Stomach (tissue), 9 donors: ENCODE results near the gene COA5. TPM values are rescaled to one million over a fixed set of nuclear protein-coding genes. Genes with fewer than 3 reads are reported as not detected.

Experiments used
- DNase-seq, 2 donors: peaks; one replicate each; pipeline versions ENCODE4 v3.0.0 to v3.0.0-alpha.2; 2013 to 2019
- H3K27ac ChIP-seq, 5 donors: fragments of 200-600 bp in 4 of 5; sonication (generic) in 4 of 5; one replicate each; pipeline ENCODE4 v1.5.1; 2013 to 2019; ENCODE audit warnings: mild to moderate bottlenecking in 1 of 5, moderate library complexity in 1 of 5
- H3K27me3 ChIP-seq, 3 donors: fragments of 200-600 bp; sonication (generic); one replicate each; pipeline ENCODE4 v1.5.1; 2017 to 2019; ENCODE audit warnings: mixed run types in 1 of 3
- H3K36me3 ChIP-seq, 4 donors: fragments of 200-600 bp; sonication (generic); 1 replicate in 3 of 4; 2 replicates in 1 of 4; pipeline ENCODE4 v1.5.1; 2016 to 2019
- H3K4me1 ChIP-seq, 4 donors: fragments of 200-600 bp; sonication (generic); one replicate each; pipeline ENCODE4 v1.5.1; 2016 to 2019
- H3K4me3 ChIP-seq, 4 donors: fragments of 200-600 bp; sonication (generic) in 3 of 4; one replicate each; pipeline ENCODE4 v1.5.1; 2016 to 2019; ENCODE audit warnings: mild to moderate bottlenecking in 1 of 4
- H3K9me3 ChIP-seq, 4 donors: fragments of 200-600 bp; sonication (generic); one replicate each; pipeline ENCODE4 v1.5.1; 2016 to 2019
- EP300 ChIP-seq: sonication (generic); formaldehyde crosslinking; IDR thresholded peaks from one replicate; pipeline ENCODE4 v1.6.1; 2017; ENCODE audit warnings: antibody characterized with exemption
- POLR2A ChIP-seq, 4 donors: fragments of 450-650 bp; IDR thresholded peaks; one replicate each; pipeline ENCODE4 v1.6.1; 2016; ENCODE audit warnings: antibody characterized with exemption in 4 of 4, control low read depth in 2 of 4, mild to moderate bottlenecking in 1 of 4, moderate library complexity in 1 of 4
- POLR2AphosphoS5 ChIP-seq, 3 donors: sonication (generic); formaldehyde crosslinking; IDR thresholded peaks; one replicate each; pipeline ENCODE4 v1.6.1; 2016; ENCODE audit warnings: antibody characterized with exemption in 3 of 3
- WGBS, 5 donors: extraction: QIAGEN DNeasy Blood & Tissue Kit in 3 of 5; methylation state at CpG; one replicate each; pipeline versions ENCODE4 v1.1.5 to v1.1.7; 2013 to 2018; 5-methylcytosine and 5-hydroxymethylcytosine counted together
- intact Hi-C: fragments of 100-400 bp; cut with DNase I; formaldehyde crosslinking; loops from one replicate; pipeline ENCODE4 v1.15.1; 2023; ENCODE audit warnings: low total_unique reads
- polyA plus RNA-seq, 3 donors: library from polyadenylated mRNA; stranded (reverse); fragments of 200-250 nt; gene quantifications; one replicate each; pipeline ENCODE4 v1.2.3, GENCODE V29; 2013
- total RNA-seq, 5 donors: library from RNA; depleted of rRNA; stranded (reverse); fragments of >200 nt; gene quantifications; one replicate each; pipeline versions ENCODE4 v1.1.0 to v1.2.3, GENCODE V29; 2014 to 2016
- TF ChIP-seq, protein P1 (sequence below), 7 experiments: fragments of 450-650 bp in 4 of 7; fragments of 200-600 bp in 3 of 7; sonication (generic) in 3 of 7; IDR thresholded peaks; one replicate each; pipeline ENCODE4 v1.5.1; 2016 to 2019; ENCODE audit warnings: antibody characterized with exemption in 7 of 7, control low read depth in 2 of 7, mild to moderate bottlenecking in 1 of 7
- donor health status: healthy with polysubstance abuse.
- donor health status: Bipolar disorder and iron deficiency.
- donor health status: healthy.

The COA5 gene
- total and polyA plus RNA-seq, 8 donors, result 1.2 to 60.6 (median 34.6) TPM

- intact Hi-C loops, result no loop called here
- no peak overlapping the region for H3K27ac ChIP-seq
- TF ChIP-seq EP300 (no peak), POLR2AphosphoS5 (IDR thresholded peaks at IDR 0.05) (no peak), POLR2A (IDR thresholded peaks at IDR 0.05) (no peak)
- TF ChIP-seq, protein P1, sequence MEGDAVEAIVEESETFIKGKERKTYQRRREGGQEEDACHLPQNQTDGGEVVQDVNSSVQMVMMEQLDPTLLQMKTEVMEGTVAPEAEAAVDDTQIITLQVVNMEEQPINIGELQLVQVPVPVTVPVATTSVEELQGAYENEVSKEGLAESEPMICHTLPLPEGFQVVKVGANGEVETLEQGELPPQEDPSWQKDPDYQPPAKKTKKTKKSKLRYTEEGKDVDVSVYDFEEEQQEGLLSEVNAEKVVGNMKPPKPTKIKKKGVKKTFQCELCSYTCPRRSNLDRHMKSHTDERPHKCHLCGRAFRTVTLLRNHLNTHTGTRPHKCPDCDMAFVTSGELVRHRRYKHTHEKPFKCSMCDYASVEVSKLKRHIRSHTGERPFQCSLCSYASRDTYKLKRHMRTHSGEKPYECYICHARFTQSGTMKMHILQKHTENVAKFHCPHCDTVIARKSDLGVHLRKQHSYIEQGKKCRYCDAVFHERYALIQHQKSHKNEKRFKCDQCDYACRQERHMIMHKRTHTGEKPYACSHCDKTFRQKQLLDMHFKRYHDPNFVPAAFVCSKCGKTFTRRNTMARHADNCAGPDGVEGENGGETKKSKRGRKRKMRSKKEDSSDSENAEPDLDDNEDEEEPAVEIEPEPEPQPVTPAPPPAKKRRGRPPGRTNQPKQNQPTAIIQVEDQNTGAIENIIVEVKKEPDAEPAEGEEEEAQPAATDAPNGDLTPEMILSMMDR (IDR thresholded peaks at IDR 0.05), result no peak
- DNase-seq, result no peak
- H3K36me3 ChIP-seq, result peaks cover 31 to 91% (median 85%) of the 10 kb centered on the region in 4 donors
- no peak overlapping the region for H3K4me3 ChIP-seq
- peaks cover 0 to 11% (median 2%) of the 10 kb centered on the region in 4 donors for H3K4me1 ChIP-seq
- WGBS, 5 donors, result 84 to 92% (median 89%) methylated on average over 4 to 10 of the region's 10 CpGs
- no peaks in the 10 kb centered on the region for H3K27me3 ChIP-seq
- H3K9me3 ChIP-seq, result no peaks in the 10 kb centered on the region
Measured at GRCh38 chr2:98554116-98554861, 54.0 kb downstream of the COA5 start.

- Histone ChIP-seq H3K27me3 (no peaks in the 10 kb centered on the region), H3K36me3 (peaks cover 36 to 93% (median 91%) of the 10 kb centered on the region in 4 donors), H3K9me3 (no peaks in the 10 kb centered on the region), H3K4me1 (no peaks in the 10 kb centered on the region), H3K27ac (no peak overlapping the region), H3K4me3 (no peak overlapping the region)
- intact Hi-C loops, result no loop called here
- no peak for DNase-seq
- 95 to 98% (median 98%) methylated on average over 6 to 7 of the region's 7 CpGs for WGBS, 5 donors
- TF ChIP-seq POLR2AphosphoS5 (IDR thresholded peaks at IDR 0.05) (no peak), EP300 (no peak), POLR2A (IDR thresholded peaks at IDR 0.05) (no peak)
- TF ChIP-seq, protein P1 (IDR thresholded peaks at IDR 0.05), result no peak
Measured at GRCh38 chr2:98552499-98553179, 55.7 kb downstream of the COA5 start.

- WGBS, 5 donors, result 83 to 93% (median 87%) methylated on average over 6 of the region's 6 CpGs
- no peaks in the 10 kb centered on the region for H3K4me1 ChIP-seq
- no peaks in the 10 kb centered on the region for H3K9me3 ChIP-seq
- H3K27me3 ChIP-seq, result no peaks in the 10 kb centered on the region
- TF ChIP-seq POLR2AphosphoS5 (IDR thresholded peaks at IDR 0.05) (no peak), EP300 (no peak), POLR2A (IDR thresholded peaks at IDR 0.05) (no peak)
- TF ChIP-seq, protein P1 (IDR thresholded peaks at IDR 0.05), result no peak
- H3K4me3 ChIP-seq, result no peak overlapping the region
- H3K27ac ChIP-seq, result no peak overlapping the region
- intact Hi-C loops, result no loop called here
- DNase-seq, result no peak
- peaks cover 41 to 99% (median 96%) of the 10 kb centered on the region in 4 donors for H3K36me3 ChIP-seq
Measured at GRCh38 chr2:98551316-98551715, 57.0 kb downstream of the COA5 start.

GRCh38 chr2:98550165-98550564 lies 58.1 kb downstream of the COA5 start:
- intact Hi-C loops, result no loop called here
- Histone ChIP-seq H3K4me1 (no peaks in the 10 kb centered on the region), H3K27ac (no peak overlapping the region), H3K27me3 (no peaks in the 10 kb centered on the region), H3K36me3 (peaks cover 32 to 99% (median 96%) of the 10 kb centered on the region in 4 donors), H3K9me3 (no peaks in the 10 kb centered on the region), H3K4me3 (no peak overlapping the region)
- TF ChIP-seq, protein P1 (IDR thresholded peaks at IDR 0.05), result no peak
- TF ChIP-seq POLR2AphosphoS5 (IDR thresholded peaks at IDR 0.05), result no peak
- no peak for TF ChIP-seq POLR2A (IDR thresholded peaks at IDR 0.05)
- TF ChIP-seq EP300, result no peak
- WGBS, 5 donors, result 75 to 96% (median 91%) methylated on average over 2 to 4 of the region's 4 CpGs
- no peak for DNase-seq

Other genes with a start within 250 kb of the COA5 start
- gene INPP4A, start 163.7 kb downstream of the COA5 start, total RNA-seq, result 10 to 100 TPM; 10.4 to 65.3 (median 23.7) TPM
- 1 to 10 TPM; 1.5 to 3.8 (median 3.1) TPM for gene INPP4A, start 163.7 kb downstream of the COA5 start, polyA plus RNA-seq
- gene UNC50, start 77 bp upstream of the COA5 start, total RNA-seq, result 10 to 100 TPM; 10.3 to 71.4 (median 41.3) TPM
- gene UNC50, start 77 bp upstream of the COA5 start, polyA plus RNA-seq, result 10 to 100 TPM; 16.6 to 34.5 (median 20.7) TPM
- gene MGAT4A, start 122.6 kb upstream of the COA5 start, total RNA-seq, result 10 to 100 TPM in 4 of 5 donors, 1 to 10 TPM in 1; 7.6 to 81.1 (median 37.5) TPM
- 1 to 10 TPM; 4.8 to 7.4 (median 6.0) TPM for gene MGAT4A, start 122.6 kb upstream of the COA5 start, polyA plus RNA-seq